OCI-LY7 (cell line): Measurements from ENCODE around the gene KRTAP5-3. TPM values are rescaled to one million over a fixed set of nuclear protein-coding genes. Genes with fewer than 3 reads are reported as not detected.

ENCODE experiments used
- BruUV-seq: library from RNA; stranded (reverse); fragments of 400-500 nt; replicated peaks from 2 replicates; lab custom pipeline; 2021; lab: Mats Ljungman, UMichigan
- CTCF ChIA-PET: fragments of 300-600 bp; sonication (Branson Sonifier 250); formaldehyde crosslinking; loops from one replicate; lab custom pipeline; 2022; ENCODE audit warnings: antibody characterized with exemption; ENCODE audit not compliant: unreplicated experiment; lab: Charles Lee
- POLR2A ChIA-PET: fragments of 300-600 bp; sonication (Branson Sonifier 250); formaldehyde crosslinking; loops from one replicate; lab custom pipeline; 2022; ENCODE audit warnings: antibody characterized with exemption; lab: Charles Lee
- DNase-seq: peaks from one replicate; pipeline ENCODE4 v3.0.0-alpha.2; 2015; ENCODE audit warnings: low spot score
- H2AFZ ChIP-seq: fragments of 200-600 bp; sonication (generic), shearing (Covaris generic); 2 replicates; pipeline ENCODE4 v1.6.1; 2014; ENCODE audit warnings: mild to moderate bottlenecking, antibody characterized with exemption, low read length, moderate library complexity
- H3K27ac ChIP-seq: fragments of 200-600 bp; sonication (generic); 2 replicates; pipeline ENCODE4 v1.5.1; 2014; ENCODE audit warnings: mixed run types, low read depth, mild to moderate bottlenecking, moderate library complexity, low read length, inconsistent platforms; ENCODE audit not compliant: poor library complexity, severe bottlenecking
- H3K36me3 ChIP-seq: fragments of 200-600 bp; sonication (generic); 2 replicates; pipeline ENCODE4 v1.6.1; 2014; ENCODE audit warnings: mild to moderate bottlenecking, antibody characterized with exemption, low read length, moderate library complexity, mixed read lengths; ENCODE audit not compliant: insufficient read depth
- H3K4me1 ChIP-seq: fragments of 200-600 bp; sonication (generic); 2 replicates; pipeline ENCODE4 v1.5.1; 2014; ENCODE audit warnings: mild to moderate bottlenecking, low read length; ENCODE audit not compliant: insufficient read depth, poor library complexity, severe bottlenecking
- H3K4me2 ChIP-seq: fragments of 200-600 bp; sonication (generic); 2 replicates; pipeline ENCODE4 v1.6.1; 2014; ENCODE audit warnings: mild to moderate bottlenecking, low read length
- H3K4me3 ChIP-seq: fragments of 200-600 bp; sonication (generic); 2 replicates; pipeline ENCODE4 v1.5.1; 2014; ENCODE audit warnings: mild to moderate bottlenecking, low read depth, low read length; ENCODE audit not compliant: poor library complexity, severe bottlenecking
- H3K79me2 ChIP-seq: fragments of 200-600 bp; sonication (generic); 2 replicates; pipeline ENCODE4 v1.6.1; 2016; ENCODE audit warnings: low read depth, mild to moderate bottlenecking, low read length, moderate library complexity, mixed read lengths; ENCODE audit not compliant: insufficient read depth
- H3K9me2 ChIP-seq: fragments of 200-600 bp; sonication (generic); 2 replicates; pipeline ENCODE4 v1.6.1; 2016; ENCODE audit warnings: mild to moderate bottlenecking, low read length, mixed read lengths; ENCODE audit not compliant: insufficient read depth
- H3K9me3 ChIP-seq: fragments of 200-600 bp; sonication (generic); 2 replicates; pipeline ENCODE4 v1.6.1; 2014; ENCODE audit warnings: mild to moderate bottlenecking, mixed run types, low read length, mixed read lengths
- H4K20me1 ChIP-seq: fragments of 200-600 bp; sonication (generic); 2 replicates; pipeline ENCODE4 v1.6.1; 2014; ENCODE audit warnings: mild to moderate bottlenecking, antibody characterized with exemption, low read length, moderate library complexity, mixed read lengths; ENCODE audit not compliant: insufficient read depth
- CTCF ChIP-seq: fragments of 200-600 bp; sonication (generic); conservative IDR thresholded peaks from 2 replicates; pipeline ENCODE4 v1.5.1; 2014; ENCODE audit warnings: mild to moderate bottlenecking, antibody characterized with exemption, low read length, moderate library complexity, mixed read lengths
- EZH2phosphoT487 ChIP-seq: fragments of 200-600 bp; sonication (generic); IDR thresholded peaks from 2 replicates; pipeline ENCODE4 v1.6.1; 2018; ENCODE audit warnings: low read depth, borderline replicate concordance, mild to moderate bottlenecking, mixed run types, antibody characterized with exemption, low read length, moderate library complexity, mixed read lengths
- intact Hi-C: fragments of 100-400 bp; cut with micrococcal nuclease; formaldehyde crosslinking; loops from one replicate; pipeline ENCODE4 v1.10.0; 2022; ENCODE audit not compliant: unreplicated experiment
- total RNA-seq, 2 experiments: library from RNA; depleted of rRNA in 1 of 2; stranded (reverse); fragments of >200 nt in 1 of 2; shearing (Covaris generic) in 1 of 2; gene quantifications; 2 replicates each; pipeline ENCODE4 v1.2.3, GENCODE V29; 2014 to 2022

Gene KRTAP5-3
- total RNA-seq, 2 experiments from 2014 or later: not detected

- POLR2A ChIA-PET: no interaction called here
- Histone ChIP-seq H2AFZ (no peak overlapping the region), H3K9me2 (no peaks in the 10 kb centered on the region), H3K4me2 (no peak overlapping the region), H3K9me3 (no peaks in the 10 kb centered on the region), H3K27ac (no peak overlapping the region), H3K79me2 (no peaks in the 10 kb centered on the region), H3K4me3 (no peak overlapping the region), H3K36me3 (no peaks in the 10 kb centered on the region), H4K20me1 (no peaks in the 10 kb centered on the region), H3K4me1 (no peaks in the 10 kb centered on the region)
- no TSS peak for BruUV-seq
- CTCF ChIA-PET: interaction anchor here (0.5 to 1.0 kb wide), 5 partner anchors 8 to 176 kb away, joined by 3 to 4 read pairs (median 3); no protein-coding TSS in a partner anchor
- TF ChIP-seq EZH2phosphoT487: no peak
- TF ChIP-seq CTCF: no peak
- no peak for DNase-seq
- intact Hi-C loops: loop anchor here (1.0 to 10.0 kb wide), 3 partner anchors 40 to 502 kb away; no protein-coding TSS in a partner anchor
Measured at GRCh38 chr11:1652442-1652770, 44.1 kb upstream of the KRTAP5-3 start.

- Histone ChIP-seq H3K79me2 (no peaks in the 10 kb centered on the region), H3K4me2 (no peak overlapping the region), H3K4me1 (no peaks in the 10 kb centered on the region), H3K36me3 (no peaks in the 10 kb centered on the region), H3K4me3 (no peak overlapping the region), H4K20me1 (no peaks in the 10 kb centered on the region), H2AFZ (no peak overlapping the region), H3K27ac (no peak overlapping the region), H3K9me3 (no peaks in the 10 kb centered on the region), H3K9me2 (no peaks in the 10 kb centered on the region)
- ChIA-PET POLR2A (no interaction called here), CTCF (interaction anchor here (0.5 to 1.0 kb wide), 4 partner anchors 41 to 177 kb away, joined by 3 read pairs; no protein-coding TSS in a partner anchor)
- intact Hi-C loops: loop anchor here (1.0 to 10.0 kb wide), 3 partner anchors 40 to 503 kb away; no protein-coding TSS in a partner anchor
- DNase-seq: no peak
- TF ChIP-seq CTCF: no peak
- TF ChIP-seq EZH2phosphoT487: no peak
- BruUV-seq: no TSS peak
Measured at GRCh38 chr11:1652026-1652425, 43.8 kb upstream of the KRTAP5-3 start.

GRCh38 chr11:1651411-1651980, 43.2 kb upstream of the KRTAP5-3 start:
- no peaks in the 10 kb centered on the region for H3K9me2 ChIP-seq
- ChIA-PET CTCF (no interaction called here), POLR2A (no interaction called here)
- no peaks in the 10 kb centered on the region for H3K79me2 ChIP-seq
- no peak overlapping the region for H2AFZ ChIP-seq
- H3K4me3 ChIP-seq: no peak overlapping the region
- no peak for DNase-seq
- no peak overlapping the region for H3K4me2 ChIP-seq
- no peaks in the 10 kb centered on the region for H3K36me3 ChIP-seq
- intact Hi-C loops: loop anchor here (5.0 to 10.0 kb wide), 2 partner anchors 41 to 503 kb away; no protein-coding TSS in a partner anchor
- TF ChIP-seq CTCF: no peak
- TF ChIP-seq EZH2phosphoT487: no peak
- H3K9me3 ChIP-seq: no peaks in the 10 kb centered on the region
- no peak overlapping the region for H3K27ac ChIP-seq
- no peaks in the 10 kb centered on the region for H4K20me1 ChIP-seq
- BruUV-seq: no TSS peak
- no peaks in the 10 kb centered on the region for H3K4me1 ChIP-seq
